B cell (primary cell): Measurements from ENCODE around the gene H2BW1. TPM values are rescaled to one million over a fixed set of nuclear protein-coding genes. Genes with fewer than 3 reads are reported as not detected.

ENCODE experiments used
- ATAC-seq: fragments of 200-7000 bp; cut with Tn5 transposase; one replicate; pipeline ENCODE4 v1.10.0; 2021; ENCODE audit warnings: low read depth, mild to moderate bottlenecking, moderate number of reproducible peaks, moderate library complexity
- CTCF ChIA-PET: fragments of 350-600 bp; sonication (Branson Sonifier 250); formaldehyde crosslinking; loops from one replicate; lab custom pipeline; 2021; ENCODE audit warnings: antibody characterized with exemption, inconsistent platforms; lab: Charles Lee
- POLR2A ChIA-PET: fragments of 350-600 bp; sonication (Branson Sonifier 250); formaldehyde crosslinking; loops from one replicate; lab custom pipeline; 2021; ENCODE audit warnings: antibody characterized with exemption; lab: Charles Lee
- DNase-seq: peaks from one replicate; pipeline ENCODE4 v3.0.0; 2013
- H2AFZ ChIP-seq: 2 replicates; pipeline ENCODE4 v1.6.1; 2012; ENCODE audit warnings: mild to moderate bottlenecking, low read depth, low read length; ENCODE audit not compliant: insufficient read depth, poor library complexity, severe bottlenecking
- H3K27ac ChIP-seq, 2 donors: 1 replicate in 1 of 2; 2 replicates in 1 of 2; pipeline ENCODE4 v1.5.1; 2012 to 2013; ENCODE audit warnings: low read length in 2 of 2, mild to moderate bottlenecking in 2 of 2, moderate library complexity in 1 of 2
- H3K27me3 ChIP-seq, 4 experiments: fragments of 200-600 bp in 1 of 4; sonication (generic) in 1 of 4; replicated peaks in 1 of 4; 1 replicate in 2 of 4; 2 replicates in 2 of 4; pipeline versions ENCODE4 v1.6.1 to v1.7.0; 2013 to 2016; ENCODE audit warnings: low read length in 3 of 4, mild to moderate bottlenecking in 2 of 4, mixed read lengths in 1 of 4, moderate library complexity in 1 of 4; ENCODE audit not compliant: insufficient read depth in 4 of 4, control insufficient read depth in 3 of 4; ENCODE audit errors: control extremely low read depth in 1 of 4
- H3K36me3 ChIP-seq, 2 experiments: replicated peaks in 1 of 2; 1 replicate in 1 of 2; 2 replicates in 1 of 2; pipeline versions ENCODE4 v1.6.1 to v1.7.1; 2013; ENCODE audit warnings: low read length in 1 of 2; ENCODE audit not compliant: insufficient read depth in 2 of 2, control insufficient read depth in 1 of 2; ENCODE audit errors: control extremely low read depth in 1 of 2, extremely low read depth in 1 of 2
- H3K4me1 ChIP-seq, 2 donors: fragments of 200-600 bp in 1 of 2; sonication (generic) in 1 of 2; 1 replicate in 1 of 2; 2 replicates in 1 of 2; pipeline versions ENCODE4 v1.5.1 to v1.6.1; 2013 to 2017; ENCODE audit warnings: low read length in 2 of 2; ENCODE audit not compliant: control insufficient read depth in 2 of 2, insufficient read depth in 2 of 2
- H3K4me2 ChIP-seq: replicated peaks from 2 replicates; pipeline ENCODE3; 2012; ENCODE audit warnings: mild to moderate bottlenecking, low read depth, low read length; ENCODE audit not compliant: poor library complexity, severe bottlenecking
- H3K4me3 ChIP-seq, 5 experiments: fragments of 200-600 bp in 1 of 5; sonication (generic) in 1 of 5; 1 replicate in 3 of 5; 2 replicates in 2 of 5; pipeline versions ENCODE4 v1.5.1 to v1.7.0; 2011 to 2016; ENCODE audit warnings: low read length in 4 of 5, mild to moderate bottlenecking in 4 of 5, low read depth in 2 of 5, control low read depth in 1 of 5, moderate library complexity in 1 of 5; ENCODE audit not compliant: insufficient read depth in 1 of 5; ENCODE audit errors: control extremely low read depth in 1 of 5, extremely low read depth in 1 of 5
- H3K79me2 ChIP-seq: fragments of 200-600 bp; sonication (generic); one replicate; pipeline ENCODE4 v1.6.0; 2016; ENCODE audit warnings: low read length; ENCODE audit not compliant: control insufficient read depth, insufficient read depth
- H3K9ac ChIP-seq: fragments of 200-600 bp; sonication (generic); 2 replicates; pipeline ENCODE4 v1.6.1; 2017; ENCODE audit warnings: mild to moderate bottlenecking, low read length, moderate library complexity
- H3K9me3 ChIP-seq, 3 donors: one replicate each; pipeline versions ENCODE4 v1.6.1 to v1.7.1; 2013; ENCODE audit warnings: low read length in 2 of 3; ENCODE audit not compliant: control insufficient read depth in 2 of 3, insufficient read depth in 1 of 3; ENCODE audit errors: control extremely low read depth in 1 of 3
- H4K20me1 ChIP-seq: 2 replicates; pipeline ENCODE4 v1.6.0; 2012; ENCODE audit warnings: mild to moderate bottlenecking, low read length; ENCODE audit not compliant: insufficient read depth, control insufficient read depth, poor library complexity, severe bottlenecking
- H3K27ac Mint-ChIP-seq: one replicate; pipeline ENCODE4 v1.8.0; 2021; ENCODE audit warnings: mixed read lengths
- H3K27me3 Mint-ChIP-seq: one replicate; pipeline ENCODE4 v1.8.0; 2021; ENCODE audit warnings: mixed read lengths
- H3K4me1 Mint-ChIP-seq: one replicate; pipeline ENCODE4 v1.8.0; 2021; ENCODE audit warnings: mixed read lengths
- H3K4me3 Mint-ChIP-seq: one replicate; pipeline ENCODE4 v1.8.0; 2021; ENCODE audit warnings: mixed read lengths
- H3K9me3 Mint-ChIP-seq: one replicate; pipeline ENCODE4 v1.8.0; 2022; ENCODE audit warnings: mixed read lengths; ENCODE audit not compliant: insufficient read depth
- EZH2 ChIP-seq: IDR thresholded peaks from 2 replicates; pipeline ENCODE4 v1.6.1; 2012; ENCODE audit warnings: borderline replicate concordance, low read depth, mild to moderate bottlenecking, moderate library complexity, low read length; ENCODE audit not compliant: insufficient read depth, poor library complexity, severe bottlenecking
- WGBS: methylation state at CpG from one replicate; pipeline ENCODE4 v1.1.5; 2013; ENCODE audit warnings: missing lambda C conversion rate; ENCODE audit not compliant: insufficient coverage; 5-methylcytosine and 5-hydroxymethylcytosine counted together
- intact Hi-C: fragments of 100-400 bp; cut with micrococcal nuclease; formaldehyde crosslinking; loops from one replicate; pipeline ENCODE4 v1.10.0; 2022
- polyA plus RNA-seq: library from polyadenylated mRNA; depleted of rRNA; stranded (reverse); fragments of >200 nt; gene quantifications from 2 replicates; pipeline ENCODE4 v1.2.3, GENCODE V29; 2012
- total RNA-seq, 2 donors: library from RNA; stranded (reverse); fragments of 120-200 nt in 1 of 2; gene quantifications; 1 replicate in 1 of 2; 2 replicates in 1 of 2; pipeline versions ENCODE4 v1.2.3 to v1.2.4, GENCODE V29; 2013 to 2022
- TF ChIP-seq, protein P1 (sequence below): fragments of 200-600 bp; IDR thresholded peaks from one replicate; pipeline ENCODE4 v1.8.0; 2022; ENCODE audit warnings: antibody characterized with exemption, mild to moderate bottlenecking

H2BW1 gene
- total and polyA plus RNA-seq, 2 donors (not counting 1 experiment from before 2014, with no cell fraction given): not detected

- Mint-ChIP-seq H3K9me3 (no peaks in the 10 kb centered on the region), H3K4me3 (no peak overlapping the region), H3K27ac (no peak overlapping the region), H3K27me3 (no peaks in the 10 kb centered on the region), H3K4me1 (no peaks in the 10 kb centered on the region)
- no peaks in the 10 kb centered on the region for H3K79me2 ChIP-seq
- no peaks in the 10 kb centered on the region for H4K20me1 ChIP-seq
- no peak overlapping the region for H3K27ac ChIP-seq
- no peaks in the 10 kb centered on the region for H3K4me1 ChIP-seq
- 93% methylated on average over 24 of the region's 24 CpGs for WGBS
- TF ChIP-seq, protein P1, sequence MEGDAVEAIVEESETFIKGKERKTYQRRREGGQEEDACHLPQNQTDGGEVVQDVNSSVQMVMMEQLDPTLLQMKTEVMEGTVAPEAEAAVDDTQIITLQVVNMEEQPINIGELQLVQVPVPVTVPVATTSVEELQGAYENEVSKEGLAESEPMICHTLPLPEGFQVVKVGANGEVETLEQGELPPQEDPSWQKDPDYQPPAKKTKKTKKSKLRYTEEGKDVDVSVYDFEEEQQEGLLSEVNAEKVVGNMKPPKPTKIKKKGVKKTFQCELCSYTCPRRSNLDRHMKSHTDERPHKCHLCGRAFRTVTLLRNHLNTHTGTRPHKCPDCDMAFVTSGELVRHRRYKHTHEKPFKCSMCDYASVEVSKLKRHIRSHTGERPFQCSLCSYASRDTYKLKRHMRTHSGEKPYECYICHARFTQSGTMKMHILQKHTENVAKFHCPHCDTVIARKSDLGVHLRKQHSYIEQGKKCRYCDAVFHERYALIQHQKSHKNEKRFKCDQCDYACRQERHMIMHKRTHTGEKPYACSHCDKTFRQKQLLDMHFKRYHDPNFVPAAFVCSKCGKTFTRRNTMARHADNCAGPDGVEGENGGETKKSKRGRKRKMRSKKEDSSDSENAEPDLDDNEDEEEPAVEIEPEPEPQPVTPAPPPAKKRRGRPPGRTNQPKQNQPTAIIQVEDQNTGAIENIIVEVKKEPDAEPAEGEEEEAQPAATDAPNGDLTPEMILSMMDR: no peak
- TF ChIP-seq EZH2: no peak
- POLR2A ChIA-PET: no interaction called here
- no peak overlapping the region for H3K4me2 ChIP-seq
- no peak for DNase-seq
- H3K36me3 ChIP-seq: no peaks in the 10 kb centered on the region
- intact Hi-C loops: no loop called here
- no peak overlapping the region for H3K9ac ChIP-seq
- no peak overlapping the region for H2AFZ ChIP-seq
- ATAC-seq: no peak
- CTCF ChIA-PET: no interaction called here
- H3K4me3 ChIP-seq: no peak overlapping the region
- no peaks in the 10 kb centered on the region for H3K27me3 ChIP-seq
- H3K9me3 ChIP-seq: no peaks in the 10 kb centered on the region
Observed at GRCh38 chrX:104013158-104013557, 350 bp downstream of the H2BW1 start.

- H3K27ac ChIP-seq: no peak overlapping the region
- Mint-ChIP-seq H3K4me3 (no peak overlapping the region), H3K4me1 (no peaks in the 10 kb centered on the region), H3K27ac (no peak overlapping the region), H3K9me3 (no peaks in the 10 kb centered on the region), H3K27me3 (no peaks in the 10 kb centered on the region)
- H3K4me3 ChIP-seq: no peak overlapping the region
- H3K27me3 ChIP-seq: no peaks in the 10 kb centered on the region
- TF ChIP-seq, protein P1: no peak
- TF ChIP-seq EZH2: no peak
- H3K36me3 ChIP-seq: no peaks in the 10 kb centered on the region
- H3K9me3 ChIP-seq: no peaks in the 10 kb centered on the region
- no peak overlapping the region for H3K9ac ChIP-seq
- ChIA-PET CTCF (no interaction called here), POLR2A (no interaction called here)
- WGBS: 72% methylated on average over 4 of the region's 5 CpGs
- no peaks in the 10 kb centered on the region for H3K4me1 ChIP-seq
- H2AFZ ChIP-seq: no peak overlapping the region
- DNase-seq (no peak), ATAC-seq (no peak)
- no peak overlapping the region for H3K4me2 ChIP-seq
- H4K20me1 ChIP-seq: no peaks in the 10 kb centered on the region
- intact Hi-C loops: no loop called here
- H3K79me2 ChIP-seq: no peaks in the 10 kb centered on the region
Observed at GRCh38 chrX:104008831-104009230, 4.7 kb downstream of the H2BW1 start.
